ENCODE data around the gene CCDC85C. TPM values are rescaled to one million over a fixed set of nuclear protein-coding genes. Genes with fewer than 3 reads are reported as not detected.
A peak's percentile ranks its signal among the peaks of the same experiment; 100 is the strongest.

CCDC85C gene
- total and polyA plus RNA-seq, 10 of the 15 experiments (the other 5 are each of a cell fraction or from before 2014, with no cell fraction given): 0.03 to 3.6 (median 1.1) TPM

GRCh38 chr14:99509871-99510555 is 94.0 kb downstream of the CCDC85C start:
- POLR2A ChIA-PET: no interaction called here
- no peak for DNase-seq (ENCODE audit: low read depth, low spot score)
- Histone ChIP-seq H3K4me1 (ENCODE audit: control insufficient read depth, insufficient read depth, low read length) (no peaks in the 10 kb centered on the region), H3K27ac (ENCODE audit: control insufficient read depth, insufficient read depth) (no peak overlapping the region), H4K20me1 (ENCODE audit: control insufficient read depth, insufficient read depth) (no peaks in the 10 kb centered on the region), H3K27me3 (replicated peaks in 1 of 2; ENCODE audit: control insufficient read depth in 2 of 2, insufficient read depth in 2 of 2, low read length in 1 of 2) (no peaks in the 10 kb centered on the region), H2AFZ (ENCODE audit: control insufficient read depth, low read depth, low read length) (no peak overlapping the region), H3K79me2 (ENCODE audit: control insufficient read depth, insufficient read depth, low read length) (no peaks in the 10 kb centered on the region), H3K9ac (ENCODE audit: control insufficient read depth, insufficient read depth, low read length) (no peak overlapping the region), H3K9me3 (replicated peaks; ENCODE audit: control insufficient read depth, insufficient read depth, low read length) (no peaks in the 10 kb centered on the region), H3K36me3 (ENCODE audit: control insufficient read depth in 2 of 2, insufficient read depth in 2 of 2, low read length in 1 of 2) (peaks cover 31 to 38% of the 10 kb centered on the region in 2 experiments), H3K4me2 (ENCODE audit: control insufficient read depth, insufficient read depth) (no peak overlapping the region), H3K4me3 (no peak overlapping the region)
- WGBS (ENCODE audit: insufficient coverage, insufficient replicate concordance, low lambda C conversion rate, missing lambda C conversion rate): 80% methylated on average over 15 of the region's 27 CpGs
- RAD21 ChIA-PET (ENCODE audit: unreplicated experiment): no interaction called here
- no peak for ATAC-seq
- CTCF ChIA-PET: no interaction called here
- in situ Hi-C loops (cut with MboI): no loop called here
- no peak for TF ChIP-seq ZBTB33 (IDR thresholded peaks at IDR 0.05)
- TF ChIP-seq BCL11A (IDR thresholded peaks at IDR 0.05; ENCODE audit: low read depth, low read length): no peak
- SMC1A ChIA-PET (ENCODE audit: uncharacterized antibody, unreplicated experiment): no interaction called here
- intact Hi-C loops (cut with micrococcal nuclease; ENCODE audit: unreplicated experiment): no loop called here
- no peak for FAIRE-seq
- no TSS peak for BruUV-seq (replicated peaks)

DNA sequence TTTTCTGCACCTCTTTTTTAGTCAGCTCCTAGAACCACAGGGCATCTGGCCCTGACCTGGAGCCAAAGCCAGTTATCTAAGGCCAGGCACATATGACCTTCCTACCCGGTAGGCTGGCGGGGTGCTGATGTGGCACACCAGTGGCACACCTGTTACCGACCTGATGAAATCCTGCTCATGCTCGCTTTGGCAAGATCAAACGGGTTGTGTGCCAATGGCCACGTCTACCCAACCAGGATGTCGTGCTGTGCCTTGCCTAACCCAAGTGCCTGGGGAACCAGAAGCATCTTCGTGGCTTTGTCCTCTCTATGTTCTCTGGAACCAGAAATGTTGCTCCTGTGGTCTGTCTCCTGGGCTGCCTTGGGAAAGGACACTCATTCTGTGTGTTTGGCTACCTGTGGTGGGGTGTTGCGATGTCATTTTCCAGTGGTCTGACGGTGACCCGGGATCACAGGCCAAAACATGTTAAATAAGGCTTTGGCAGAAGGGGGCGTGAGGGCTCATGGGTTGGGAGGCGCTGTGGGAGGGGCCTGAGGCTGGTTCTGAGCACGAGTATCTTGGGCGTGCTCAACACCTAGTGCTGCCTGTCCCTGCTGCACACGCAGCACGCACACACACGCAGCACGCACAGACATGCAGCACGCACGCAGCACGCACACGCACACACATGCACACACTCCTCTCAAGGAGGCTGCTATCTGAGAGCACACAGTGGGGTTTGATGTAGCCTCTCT is 94.9 kb downstream of the CCDC85C start:
- CTCF ChIA-PET: no interaction called here
- in situ Hi-C loops (cut with MboI): no loop called here
- Histone ChIP-seq H3K4me3 (no peak overlapping the region), H3K79me2 (ENCODE audit: control insufficient read depth, insufficient read depth, low read length) (no peaks in the 10 kb centered on the region), H3K4me2 (ENCODE audit: control insufficient read depth, insufficient read depth) (no peak overlapping the region), H3K36me3 (ENCODE audit: control insufficient read depth in 2 of 2, insufficient read depth in 2 of 2, low read length in 1 of 2) (peaks cover 33 to 45% of the 10 kb centered on the region in 2 experiments), H3K4me1 (ENCODE audit: control insufficient read depth, insufficient read depth, low read length) (no peaks in the 10 kb centered on the region), H3K27me3 (replicated peaks in 1 of 2; ENCODE audit: control insufficient read depth in 2 of 2, insufficient read depth in 2 of 2, low read length in 1 of 2) (no peaks in the 10 kb centered on the region), H4K20me1 (ENCODE audit: control insufficient read depth, insufficient read depth) (no peaks in the 10 kb centered on the region), H3K9ac (ENCODE audit: control insufficient read depth, insufficient read depth, low read length) (no peak overlapping the region), H3K9me3 (replicated peaks; ENCODE audit: control insufficient read depth, insufficient read depth, low read length) (no peaks in the 10 kb centered on the region), H3K27ac (ENCODE audit: control insufficient read depth, insufficient read depth) (no peak overlapping the region), H2AFZ (ENCODE audit: control insufficient read depth, low read depth, low read length) (no peak overlapping the region)
- no peak for DNase-seq (ENCODE audit: low read depth, low spot score)
- RAD21 ChIA-PET (ENCODE audit: unreplicated experiment): no interaction called here
- intact Hi-C loops (cut with micrococcal nuclease; ENCODE audit: unreplicated experiment): no loop called here
- 97% methylated on average over 23 of the region's 23 CpGs for WGBS (ENCODE audit: insufficient coverage, insufficient replicate concordance, low lambda C conversion rate, missing lambda C conversion rate)
- SMC1A ChIA-PET (ENCODE audit: uncharacterized antibody, unreplicated experiment): no interaction called here
- no peak for FAIRE-seq
- POLR2A ChIA-PET: no interaction called here
- no peak for ATAC-seq
- no TSS peak for BruUV-seq (replicated peaks)
- TF ChIP-seq WRNIP1 (IDR thresholded peaks at IDR 0.05; ENCODE audit: borderline replicate concordance, low read depth, low read length) (no peak), POLR2A (IDR thresholded peaks at IDR 0.05; ENCODE audit: low read depth, low read length) (0 out of 2 replicates have a peak, but pooled peaks have one; percentile 12)

All from GM12878 (cell line).